Brain microvascular endothelial cell (primary cell): ENCODE measurements around the gene HS3ST1.

Experiments used
- DNase-seq: peaks from one replicate; pipeline ENCODE4 v3.0.0-alpha.2; 2020
- H3K27ac ChIP-seq: fragments of 250-450 bp; sonication (Bioruptor Pico); 2 replicates; pipeline ENCODE4 v1.5.1; 2020; ENCODE audit warnings: mild to moderate bottlenecking, moderate library complexity
- H3K27me3 ChIP-seq: fragments of 250-450 bp; sonication (Bioruptor Pico); replicated peaks from 2 replicates; pipeline ENCODE4 v1.5.1; 2020; ENCODE audit warnings: mild to moderate bottlenecking
- H3K36me3 ChIP-seq: fragments of 250-450 bp; sonication (Bioruptor Pico); replicated peaks from 2 replicates; pipeline ENCODE4 v1.5.1; 2020; ENCODE audit warnings: mild to moderate bottlenecking
- H3K4me3 ChIP-seq: 2 replicates; pipeline ENCODE4 v1.5.1; 2011; ENCODE audit warnings: low read depth, mild to moderate bottlenecking, control low read depth, low read length, moderate library complexity
- CTCF ChIP-seq: IDR thresholded peaks from 2 replicates; pipeline ENCODE4 v1.5.1; 2011; ENCODE audit warnings: low read depth, mild to moderate bottlenecking, moderate library complexity, low read length, control low read depth, inconsistent platforms; ENCODE audit errors: missing control alignments
- in situ Hi-C: cut with HindIII; loops from 2 replicates; pipeline ENCODE4 v1.10.0; 2017; ENCODE audit warnings: low sequenced_read_pairs, low pct_ligation_motif_present

The HS3ST1 gene

GRCh38 chr4:11456401-11456800 lies 27.7 kb upstream of the HS3ST1 start:
- no peak overlapping the region for H3K4me3 ChIP-seq
- H3K36me3 ChIP-seq = no peaks in the 10 kb centered on the region
- no peak for DNase-seq
- H3K27ac ChIP-seq = no peak overlapping the region
- no peak for TF ChIP-seq CTCF
- no peaks in the 10 kb centered on the region for H3K27me3 ChIP-seq
- in situ Hi-C loops = no loop called here

- in situ Hi-C loops = no loop called here
- no peak overlapping the region for H3K27ac ChIP-seq
Measured at GRCh38 chr4:11455201-11455835, 26.6 kb upstream of the HS3ST1 start.

GRCh38 chr4:11451716-11452115 lies 23.0 kb upstream of the HS3ST1 start:
- Histone ChIP-seq H3K27ac (no peak overlapping the region), H3K4me3 (no peak overlapping the region), H3K27me3 (no peaks in the 10 kb centered on the region), H3K36me3 (no peaks in the 10 kb centered on the region)
- in situ Hi-C loops = no loop called here
- no peak for DNase-seq
- no peak for TF ChIP-seq CTCF

More at GRCh38 chr4:11455201-11455835, 26.6 kb upstream of the HS3ST1 start:
- H3K4me3 ChIP-seq = no peak overlapping the region
- TF ChIP-seq CTCF = no peak
- no peak for DNase-seq
- no peaks in the 10 kb centered on the region for H3K36me3 ChIP-seq
- H3K27me3 ChIP-seq = no peaks in the 10 kb centered on the region

GRCh38 chr4:11446155-11446811 lies 17.6 kb upstream of the HS3ST1 start:
- no peak for TF ChIP-seq CTCF
- peak; percentile 5 for DNase-seq
- no peaks in the 10 kb centered on the region for H3K27me3 ChIP-seq
- no peak overlapping the region for H3K4me3 ChIP-seq
- no peak overlapping the region for H3K27ac ChIP-seq
- in situ Hi-C loops = no loop called here
- H3K36me3 ChIP-seq = no peaks in the 10 kb centered on the region

GRCh38 chr4:11441194-11441556 lies 12.5 kb upstream of the HS3ST1 start:
- Histone ChIP-seq H3K4me3 (no peak overlapping the region), H3K27ac (no peak overlapping the region), H3K27me3 (no peaks in the 10 kb centered on the region), H3K36me3 (no peaks in the 10 kb centered on the region)
- no peak for TF ChIP-seq CTCF
- no peak for DNase-seq
- in situ Hi-C loops = no loop called here
